Memory B cell (primary cell): ENCODE data around the gene KCTD16.

Experiments
- ATAC-seq: fragments of 150-1000 bp; cut with Tn5 transposase; 2 replicates; pipeline ENCODE4 v1.10.0; 2021; ENCODE audit warnings: low read depth, mild to moderate bottlenecking, moderate library complexity
- DNase-seq, 2 donors: peaks; one replicate each; pipeline ENCODE4 v3.0.0; 2022; ENCODE audit warnings: low spot score in 2 of 2
- H3K27ac Mint-ChIP-seq: one replicate; pipeline ENCODE4 v1.8.0; 2022; ENCODE audit warnings: mild to moderate bottlenecking, moderate library complexity, mixed read lengths
- H3K27me3 Mint-ChIP-seq: one replicate; pipeline ENCODE4 v1.8.0; 2022; ENCODE audit warnings: mixed read lengths
- H3K36me3 Mint-ChIP-seq: one replicate; pipeline ENCODE4 v1.8.0; 2022; ENCODE audit warnings: mild to moderate bottlenecking, mixed read lengths
- H3K4me1 Mint-ChIP-seq: one replicate; pipeline ENCODE4 v1.8.0; 2022; ENCODE audit warnings: mixed read lengths
- H3K4me3 Mint-ChIP-seq: one replicate; pipeline ENCODE4 v1.8.0; 2022; ENCODE audit warnings: mild to moderate bottlenecking, moderate library complexity, mixed read lengths
- H3K9me3 Mint-ChIP-seq: one replicate; pipeline ENCODE4 v1.8.0; 2022; ENCODE audit warnings: mixed read lengths

Gene KCTD16

DNA sequence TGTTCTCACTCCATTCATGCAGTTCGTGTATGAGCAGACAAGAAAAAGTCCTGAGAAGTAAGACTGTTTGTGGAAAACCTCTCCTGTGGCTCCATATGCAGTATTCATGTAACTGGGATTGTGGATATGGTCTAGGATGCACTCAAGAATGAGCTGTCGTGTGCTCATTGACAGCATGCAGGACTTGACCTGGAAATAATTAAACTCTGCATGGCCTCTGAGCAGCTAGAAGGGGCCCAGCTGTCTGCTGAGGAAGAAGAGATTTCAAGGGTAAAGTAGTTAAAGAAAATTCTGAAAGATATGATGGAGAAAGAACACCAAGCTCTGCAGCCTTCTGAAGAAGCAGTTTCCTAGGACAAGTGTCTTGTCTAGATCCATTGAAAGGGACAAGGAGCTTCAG lies 89.4 kb downstream of the KCTD16 start:
- no peaks in the 10 kb centered on the region for H3K36me3 Mint-ChIP-seq
- no peak overlapping the region for H3K27ac Mint-ChIP-seq
- H3K9me3 Mint-ChIP-seq: no peaks in the 10 kb centered on the region
- H3K27me3 Mint-ChIP-seq: no peaks in the 10 kb centered on the region
- ATAC-seq: no peak
- no peak for DNase-seq
- H3K4me1 Mint-ChIP-seq: no peaks in the 10 kb centered on the region
- no peak overlapping the region for H3K4me3 Mint-ChIP-seq

DNA sequence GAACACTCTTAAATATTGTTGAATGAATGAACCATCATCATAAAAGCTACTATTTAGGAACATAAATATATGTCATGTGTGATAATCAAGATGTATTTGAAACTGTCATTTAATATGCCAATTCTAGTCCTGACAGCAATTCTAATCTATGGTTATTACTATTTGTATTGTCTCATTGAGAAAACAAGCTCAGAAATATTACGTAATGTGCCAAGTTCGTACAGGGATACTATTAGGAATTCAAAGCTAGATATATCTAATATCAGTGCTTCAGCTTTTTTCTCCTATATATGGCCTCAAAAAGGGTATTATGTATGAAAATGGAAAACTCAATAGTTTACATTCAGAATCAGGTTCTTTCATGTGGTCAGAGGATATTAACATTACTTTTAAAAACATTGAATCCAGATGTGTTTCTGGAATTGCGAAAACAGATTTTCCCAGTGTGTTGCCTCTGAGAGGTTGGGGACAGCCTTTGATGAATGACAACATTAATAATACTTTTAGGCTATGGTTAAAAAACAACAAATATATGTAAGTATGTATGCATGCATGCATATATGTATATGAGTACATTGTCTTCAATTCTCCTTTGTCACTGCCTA lies 95.1 kb downstream of the KCTD16 start:
- Mint-ChIP-seq H3K36me3 (no peaks in the 10 kb centered on the region), H3K4me1 (no peaks in the 10 kb centered on the region), H3K27ac (no peak overlapping the region), H3K4me3 (no peak overlapping the region), H3K9me3 (peaks cover 5% of the 10 kb centered on the region), H3K27me3 (no peaks in the 10 kb centered on the region)
- no peak for DNase-seq
- no peak for ATAC-seq

DNA sequence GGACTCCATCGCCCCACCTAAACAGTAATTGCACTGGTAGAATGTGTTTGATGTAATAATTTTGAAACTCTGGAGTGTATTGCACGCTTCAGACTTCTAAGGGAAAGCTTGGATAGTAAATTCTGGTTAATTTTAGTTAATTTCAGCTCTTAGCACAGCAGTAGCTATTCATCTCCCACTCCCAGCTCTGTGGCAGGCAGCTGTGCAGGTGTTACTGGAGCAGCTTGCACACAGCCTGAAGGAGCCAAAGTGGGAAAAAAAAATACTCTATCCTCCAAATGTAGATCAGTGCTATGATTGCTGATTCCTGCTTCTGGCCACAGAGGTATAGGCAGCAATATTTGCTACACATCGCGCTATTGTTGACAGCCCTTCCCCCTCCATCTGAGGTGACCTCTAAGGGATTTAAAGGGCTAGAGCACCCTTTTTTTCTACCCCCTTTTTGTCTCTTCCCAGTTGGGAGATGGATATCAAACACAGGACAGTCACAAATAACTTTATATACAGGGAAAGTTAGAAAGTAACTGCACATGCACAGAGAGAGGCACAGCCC lies 97.4 kb downstream of the KCTD16 start:
- ATAC-seq (no peak), DNase-seq (no peak)
- no peak overlapping the region for H3K4me3 Mint-ChIP-seq
- H3K36me3 Mint-ChIP-seq: no peaks in the 10 kb centered on the region
- no peaks in the 10 kb centered on the region for H3K4me1 Mint-ChIP-seq
- no peaks in the 10 kb centered on the region for H3K27me3 Mint-ChIP-seq
- no peak overlapping the region for H3K27ac Mint-ChIP-seq
- H3K9me3 Mint-ChIP-seq: peaks cover 5% of the 10 kb centered on the region

DNA sequence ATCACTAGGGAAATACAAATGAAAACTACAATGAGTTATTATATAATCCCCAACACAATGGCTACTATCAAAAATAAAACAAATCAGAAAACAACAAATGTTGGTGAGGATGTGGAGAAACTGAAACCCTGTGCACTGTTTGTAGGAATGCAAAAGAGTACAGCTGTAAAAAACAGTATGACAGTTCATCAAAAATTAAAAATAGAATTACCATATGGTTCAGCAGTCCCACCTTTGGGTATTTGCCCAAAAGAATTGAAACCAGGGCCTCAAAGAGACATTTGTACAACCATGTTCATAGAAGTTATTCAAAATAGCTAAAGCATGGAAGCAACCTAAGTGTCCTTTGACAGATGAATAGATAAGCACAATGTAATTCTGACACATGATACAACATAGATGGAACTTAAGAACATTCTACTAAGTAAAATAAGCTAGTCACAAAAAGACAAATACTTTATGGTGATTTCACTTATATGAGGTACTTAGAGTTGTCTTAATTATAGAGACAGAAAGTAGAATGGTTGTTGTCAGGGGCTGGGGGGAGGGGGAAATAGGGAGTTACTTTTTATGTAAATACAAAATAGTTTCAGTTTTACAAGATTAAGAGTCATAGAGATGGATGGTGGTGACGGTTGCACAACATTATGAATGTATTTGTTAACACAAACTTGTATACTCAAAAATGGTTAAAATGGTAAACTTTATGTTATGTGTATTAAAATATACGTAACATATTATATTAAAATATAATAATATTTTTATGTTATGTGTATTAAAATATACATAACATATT lies 102.8 kb downstream of the KCTD16 start:
- Mint-ChIP-seq H3K27ac (no peak overlapping the region), H3K36me3 (no peaks in the 10 kb centered on the region), H3K9me3 (peaks cover 5% of the 10 kb centered on the region), H3K4me1 (no peaks in the 10 kb centered on the region), H3K27me3 (no peaks in the 10 kb centered on the region), H3K4me3 (no peak overlapping the region)
- DNase-seq: no peak
- no peak for ATAC-seq

DNA sequence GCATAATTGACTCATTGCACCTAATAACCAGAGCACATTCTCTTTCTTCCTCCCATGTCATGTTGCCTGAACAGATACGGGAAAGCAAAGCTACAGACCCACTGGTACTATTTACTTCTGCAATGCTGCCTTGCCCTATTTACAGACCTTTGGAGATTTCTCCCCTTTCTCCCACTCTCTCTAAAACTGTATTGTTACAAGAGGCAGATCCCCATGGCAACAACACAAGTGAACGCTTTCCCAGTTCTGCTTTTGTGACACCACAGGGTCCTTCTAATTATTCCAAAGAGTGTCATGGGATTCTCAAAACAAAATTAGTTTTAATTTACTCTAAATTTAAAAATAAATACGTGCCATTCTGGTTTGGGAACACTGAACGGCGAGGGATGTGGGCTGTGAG lies 104.7 kb downstream of the KCTD16 start:
- H3K36me3 Mint-ChIP-seq: no peaks in the 10 kb centered on the region

DNA sequence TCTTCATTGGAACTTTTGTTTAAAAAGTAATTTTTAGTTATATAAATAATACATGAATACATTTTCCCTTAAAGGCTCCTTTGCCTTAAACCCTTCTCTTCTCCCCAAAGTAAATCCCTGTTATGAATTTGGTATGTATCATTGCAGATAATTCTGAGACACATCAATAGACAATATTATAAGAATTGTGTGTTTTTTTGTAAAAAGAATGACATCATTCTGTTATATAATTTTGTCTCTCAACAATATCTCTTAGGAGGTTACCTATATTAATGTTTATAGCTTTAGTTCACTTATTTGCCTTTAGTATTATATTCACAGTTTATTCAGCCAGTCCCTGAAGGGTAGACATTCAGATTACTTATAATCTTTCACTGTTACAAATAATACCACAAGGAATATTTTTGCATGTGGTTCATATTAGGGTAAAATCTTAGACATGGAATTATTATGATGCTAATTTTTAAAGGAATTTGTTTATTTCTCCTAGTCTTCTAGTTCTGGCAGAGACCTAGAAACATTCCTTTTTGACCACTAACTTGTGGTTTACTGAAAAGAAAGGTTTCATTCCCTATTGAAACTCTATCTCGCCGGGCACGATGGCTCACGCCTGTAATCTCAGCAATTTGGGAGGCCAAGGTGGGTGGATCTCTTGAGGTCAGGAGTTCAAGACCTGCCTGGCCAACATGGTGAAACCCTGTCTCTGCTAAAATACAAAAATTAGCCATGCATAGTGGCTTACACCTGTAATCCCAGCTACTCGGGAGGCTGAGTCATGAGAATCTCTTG lies 105.6 kb downstream of the KCTD16 start:
- DNase-seq (no peak), ATAC-seq (no peak)
- H3K27me3 Mint-ChIP-seq: peaks cover 1% of the 10 kb centered on the region
- peaks cover 1% of the 10 kb centered on the region for H3K9me3 Mint-ChIP-seq
- no peak overlapping the region for H3K27ac Mint-ChIP-seq
- H3K36me3 Mint-ChIP-seq: no peaks in the 10 kb centered on the region
- no peaks in the 10 kb centered on the region for H3K4me1 Mint-ChIP-seq
- no peak overlapping the region for H3K4me3 Mint-ChIP-seq

More for the DNA sequence above, 104.7 kb downstream of the KCTD16 start:
- no peak overlapping the region for H3K27ac Mint-ChIP-seq
- DNase-seq: no peak
- no peaks in the 10 kb centered on the region for H3K9me3 Mint-ChIP-seq
- H3K27me3 Mint-ChIP-seq: no peaks in the 10 kb centered on the region
- H3K4me3 Mint-ChIP-seq: no peak overlapping the region
- ATAC-seq: no peak
- no peaks in the 10 kb centered on the region for H3K4me1 Mint-ChIP-seq

DNA sequence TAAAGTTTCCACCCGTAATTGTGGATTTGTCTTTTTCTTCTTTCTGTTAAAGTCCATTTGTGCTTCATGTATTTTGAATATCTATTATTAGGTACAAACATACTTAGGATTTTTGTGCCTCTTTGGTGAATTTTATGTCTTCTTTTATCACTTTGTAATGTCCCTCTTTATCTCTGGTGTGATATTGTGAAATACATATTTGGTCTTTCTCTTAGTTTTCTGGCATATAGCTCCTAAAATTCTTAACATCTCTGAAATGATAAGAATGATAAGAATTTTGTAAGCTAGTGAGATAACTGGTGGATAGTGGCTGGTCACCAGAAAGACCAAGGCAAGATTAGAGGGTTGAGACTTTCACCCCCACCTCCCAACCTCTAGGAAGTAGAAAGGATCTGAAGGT lies 111.1 kb downstream of the KCTD16 start:
- Mint-ChIP-seq H3K9me3 (peaks cover 1% of the 10 kb centered on the region), H3K27me3 (peaks cover 1% of the 10 kb centered on the region), H3K27ac (no peak overlapping the region), H3K4me1 (no peaks in the 10 kb centered on the region), H3K36me3 (no peaks in the 10 kb centered on the region), H3K4me3 (no peak overlapping the region)
- DNase-seq: no peak
- no peak for ATAC-seq

DNA sequence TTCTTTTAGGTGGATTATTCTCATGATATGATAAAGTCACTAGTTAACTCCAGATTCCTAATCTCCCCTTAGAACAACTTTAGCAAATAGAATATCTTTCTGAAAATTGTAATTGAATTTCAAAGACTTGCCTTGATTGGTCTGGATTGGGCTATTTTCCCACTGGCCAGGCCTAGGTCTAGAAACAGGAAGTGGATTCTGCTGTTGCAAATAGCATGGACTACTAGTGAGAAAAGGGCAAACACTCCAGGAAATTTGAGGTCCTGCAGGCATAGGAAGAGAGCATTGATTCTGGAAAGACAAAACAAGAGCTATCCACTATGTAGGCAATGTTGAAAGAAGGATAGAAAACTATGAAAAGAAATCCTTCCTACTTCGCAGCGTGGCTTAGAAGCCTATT lies 113.4 kb downstream of the KCTD16 start:
- no peak overlapping the region for H3K4me3 Mint-ChIP-seq
- DNase-seq (no peak), ATAC-seq (no peak)
- peaks cover 1% of the 10 kb centered on the region for H3K9me3 Mint-ChIP-seq
- H3K27ac Mint-ChIP-seq: no peak overlapping the region
- peaks cover 1% of the 10 kb centered on the region for H3K27me3 Mint-ChIP-seq
- H3K4me1 Mint-ChIP-seq: no peaks in the 10 kb centered on the region
- H3K36me3 Mint-ChIP-seq: no peaks in the 10 kb centered on the region

DNA sequence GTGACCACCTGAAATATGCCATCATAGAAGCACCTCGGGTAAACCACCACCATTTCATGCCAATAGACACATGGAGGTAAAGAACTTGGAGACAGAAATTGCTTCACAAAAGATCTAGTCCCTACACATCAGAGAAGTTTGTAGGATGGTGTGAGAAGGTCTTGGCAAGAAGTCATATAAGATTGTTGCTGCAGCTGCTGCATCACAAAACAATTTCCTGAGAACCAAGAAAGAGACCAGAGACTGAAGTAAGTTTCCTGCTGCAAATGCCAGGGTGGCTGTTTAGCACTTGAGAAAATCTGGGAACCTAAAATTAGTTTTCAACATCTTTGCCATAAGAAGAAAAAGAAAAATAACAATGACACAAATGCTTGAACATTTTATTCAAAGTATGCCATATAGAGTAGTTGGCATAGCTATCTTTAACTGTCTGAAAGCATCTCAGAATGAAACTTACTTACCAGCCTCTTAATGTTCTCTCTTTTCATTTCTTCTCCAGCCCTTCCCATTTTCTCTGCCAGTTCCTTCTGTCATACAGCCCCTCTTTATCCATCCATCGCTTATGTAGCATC lies 114.3 kb downstream of the KCTD16 start:
- no peak overlapping the region for H3K4me3 Mint-ChIP-seq
- no peak overlapping the region for H3K27ac Mint-ChIP-seq
- no peak for ATAC-seq
- DNase-seq: no peak
- peaks cover 1% of the 10 kb centered on the region for H3K27me3 Mint-ChIP-seq
- H3K36me3 Mint-ChIP-seq: no peaks in the 10 kb centered on the region
- no peaks in the 10 kb centered on the region for H3K4me1 Mint-ChIP-seq
- peaks cover 1% of the 10 kb centered on the region for H3K9me3 Mint-ChIP-seq

DNA sequence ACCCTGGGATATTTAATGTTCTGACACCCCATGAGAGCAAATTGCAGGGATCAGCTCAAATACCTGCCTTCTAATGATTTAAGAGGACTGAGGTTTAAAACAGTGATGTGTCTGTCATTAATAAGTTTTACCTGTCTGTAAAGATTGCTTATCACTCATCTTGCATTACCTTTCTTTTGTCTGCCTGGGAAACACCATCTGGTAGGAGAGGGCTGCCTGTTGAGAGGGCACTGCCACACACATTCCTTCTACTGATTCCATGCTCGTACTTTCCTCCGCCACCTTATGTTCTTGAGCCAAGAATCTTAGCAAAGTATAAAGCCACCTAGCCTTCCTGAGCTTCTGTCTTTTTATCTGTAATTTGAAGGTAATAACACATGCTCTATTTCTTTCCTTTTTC lies 118.6 kb downstream of the KCTD16 start:
- DNase-seq: no peak
- Mint-ChIP-seq H3K27ac (no peak overlapping the region), H3K4me3 (no peak overlapping the region), H3K27me3 (peaks cover 2% of the 10 kb centered on the region), H3K36me3 (no peaks in the 10 kb centered on the region), H3K9me3 (no peaks in the 10 kb centered on the region), H3K4me1 (no peaks in the 10 kb centered on the region)
- no peak for ATAC-seq

DNA sequence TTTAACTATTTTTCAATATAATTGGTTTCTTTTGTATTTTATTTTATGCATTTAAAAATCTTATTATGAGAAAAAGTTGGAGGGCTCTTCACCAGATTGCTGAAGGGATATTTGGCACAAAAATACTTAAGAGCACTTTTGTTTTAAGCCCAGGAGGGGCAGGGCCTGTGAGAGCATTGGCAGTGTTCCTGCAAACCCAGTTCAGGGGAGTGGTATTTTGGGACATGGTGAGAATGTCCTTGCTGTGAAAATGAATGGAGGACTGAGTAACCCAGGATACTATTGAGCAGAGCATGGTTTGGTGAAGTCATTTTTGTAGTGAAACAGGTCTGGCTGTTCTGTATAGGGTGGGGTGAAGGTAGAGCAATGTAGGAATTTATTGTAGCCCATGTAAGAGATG lies 121.4 kb downstream of the KCTD16 start:
- ATAC-seq (no peak), DNase-seq (no peak)
- Mint-ChIP-seq H3K4me1 (no peaks in the 10 kb centered on the region), H3K27ac (no peak overlapping the region), H3K36me3 (no peaks in the 10 kb centered on the region), H3K27me3 (peaks cover 2% of the 10 kb centered on the region), H3K4me3 (no peak overlapping the region), H3K9me3 (no peaks in the 10 kb centered on the region)

DNA sequence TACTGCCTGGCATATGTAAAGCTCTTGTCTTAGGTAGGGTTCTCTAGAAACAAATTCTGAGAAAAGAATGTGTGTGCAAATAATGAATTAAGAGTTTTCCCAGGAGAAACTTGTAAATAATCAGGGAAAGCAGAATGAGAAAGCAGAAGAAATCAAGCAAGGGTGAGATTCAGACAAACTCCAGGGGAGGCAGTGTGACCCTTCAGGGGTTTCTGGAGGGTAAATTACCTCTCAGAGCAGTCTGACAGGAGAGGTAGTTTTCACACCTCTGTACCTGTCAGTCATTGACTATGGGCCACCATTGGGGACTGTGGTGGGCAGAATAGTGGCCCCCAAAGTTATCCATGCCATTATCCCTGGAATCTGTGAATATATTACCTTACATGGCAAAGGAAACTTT lies 124.6 kb downstream of the KCTD16 start:
- ATAC-seq (no peak), DNase-seq (no peak)
- no peak overlapping the region for H3K4me3 Mint-ChIP-seq
- peaks cover 2% of the 10 kb centered on the region for H3K27me3 Mint-ChIP-seq
- no peaks in the 10 kb centered on the region for H3K4me1 Mint-ChIP-seq
- H3K9me3 Mint-ChIP-seq: no peaks in the 10 kb centered on the region
- no peaks in the 10 kb centered on the region for H3K36me3 Mint-ChIP-seq
- H3K27ac Mint-ChIP-seq: no peak overlapping the region

DNA sequence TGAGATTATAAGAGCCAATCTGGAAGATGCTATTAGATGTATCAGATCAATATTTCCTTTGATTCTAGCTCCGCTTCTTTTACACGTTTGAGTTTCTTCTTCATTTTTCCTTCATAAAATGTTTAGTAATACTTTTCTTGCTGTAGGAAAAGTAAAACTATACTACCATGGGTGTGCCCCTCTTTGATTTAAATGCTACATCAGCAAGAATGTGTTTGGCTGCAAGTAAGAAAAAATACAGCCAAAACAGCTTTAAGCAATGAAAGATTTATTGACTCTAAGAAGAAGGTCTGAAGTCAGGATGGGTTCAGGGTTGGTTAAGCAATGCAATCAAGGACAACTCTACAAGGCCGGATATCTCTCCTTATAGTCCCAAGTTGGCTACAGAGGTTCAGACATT lies 126.4 kb downstream of the KCTD16 start:
- DNase-seq: no peak
- Mint-ChIP-seq H3K4me1 (no peaks in the 10 kb centered on the region), H3K27ac (no peak overlapping the region), H3K9me3 (peaks cover 2% of the 10 kb centered on the region), H3K36me3 (no peaks in the 10 kb centered on the region), H3K27me3 (peaks cover 4% of the 10 kb centered on the region), H3K4me3 (no peak overlapping the region)
- ATAC-seq: no peak

DNA sequence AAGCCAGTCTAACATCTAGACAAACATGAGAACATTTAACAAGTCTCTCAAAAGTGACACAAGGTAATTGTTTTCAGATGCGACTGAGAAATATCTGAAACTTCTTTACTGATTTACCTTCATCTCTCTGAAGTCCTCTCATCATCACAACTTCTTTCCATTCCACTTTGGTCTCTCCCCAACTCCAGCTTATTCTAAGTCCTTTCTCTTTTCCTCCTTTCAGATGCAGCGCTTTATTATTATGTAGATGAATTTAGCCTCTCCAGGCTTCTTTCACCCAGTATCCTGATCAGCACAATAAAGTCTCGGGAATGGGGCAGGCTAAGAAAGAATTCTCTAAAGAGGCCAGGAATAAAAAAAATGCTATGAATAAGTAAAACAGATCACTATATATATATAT lies 128.0 kb downstream of the KCTD16 start:
- peaks cover 2% of the 10 kb centered on the region for H3K27me3 Mint-ChIP-seq
- ATAC-seq: no peak
- no peaks in the 10 kb centered on the region for H3K4me1 Mint-ChIP-seq
- no peak overlapping the region for H3K27ac Mint-ChIP-seq
- no peak for DNase-seq
- no peaks in the 10 kb centered on the region for H3K36me3 Mint-ChIP-seq
- peaks cover 2% of the 10 kb centered on the region for H3K9me3 Mint-ChIP-seq
- no peak overlapping the region for H3K4me3 Mint-ChIP-seq
